GM18868 (cell line): ENCODE data around the gene KIF26B.

Experiments used
- ATAC-seq: cut with Tn5 transposase; IDR thresholded peaks from one replicate; pipeline ENCODE4 v1.9.1; 2021; ENCODE audit warnings: mild to moderate bottlenecking, moderate library complexity; ENCODE audit not compliant: unreplicated experiment

KIF26B gene

DNA sequence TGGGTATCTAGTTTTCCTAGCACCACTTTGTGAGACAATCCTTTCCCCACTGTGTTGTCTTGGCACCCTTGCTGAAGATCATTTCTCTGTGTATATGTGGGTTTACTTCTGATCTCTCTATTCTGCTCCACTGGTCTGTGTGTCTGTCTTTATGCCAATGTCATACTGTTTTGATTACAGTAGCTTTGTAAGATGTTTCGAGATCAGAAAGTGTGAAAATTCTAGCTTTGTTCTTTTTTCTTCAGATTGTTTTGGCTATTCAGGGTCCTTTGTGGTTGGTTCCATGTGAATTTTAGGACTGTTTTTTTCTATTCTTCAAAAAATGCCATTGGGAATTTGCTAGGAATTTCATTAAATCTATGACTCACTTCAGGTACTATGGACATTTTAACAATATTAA is 116.2 kb downstream of the KIF26B start:
- ATAC-seq, result no peak

DNA sequence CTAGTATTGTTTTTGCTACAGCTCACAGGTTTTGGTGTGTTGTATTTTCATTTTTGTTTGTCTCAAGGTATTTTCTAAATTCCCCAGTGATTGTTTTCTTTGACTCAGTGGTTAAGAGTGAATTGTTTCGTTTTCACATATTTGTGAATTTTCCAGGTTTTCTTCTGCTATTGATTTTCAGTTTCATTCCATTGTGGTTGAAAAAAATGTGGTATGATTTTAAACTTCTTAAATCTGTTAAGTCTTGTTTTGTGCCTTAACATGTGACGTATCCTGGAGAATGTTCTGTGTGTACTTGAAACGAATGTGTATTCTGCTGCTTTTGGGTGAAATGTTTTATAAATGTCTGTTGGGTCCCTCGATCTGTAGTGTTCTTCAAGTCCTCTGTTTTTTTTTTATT is 117.9 kb downstream of the KIF26B start:
- no peak for ATAC-seq

DNA sequence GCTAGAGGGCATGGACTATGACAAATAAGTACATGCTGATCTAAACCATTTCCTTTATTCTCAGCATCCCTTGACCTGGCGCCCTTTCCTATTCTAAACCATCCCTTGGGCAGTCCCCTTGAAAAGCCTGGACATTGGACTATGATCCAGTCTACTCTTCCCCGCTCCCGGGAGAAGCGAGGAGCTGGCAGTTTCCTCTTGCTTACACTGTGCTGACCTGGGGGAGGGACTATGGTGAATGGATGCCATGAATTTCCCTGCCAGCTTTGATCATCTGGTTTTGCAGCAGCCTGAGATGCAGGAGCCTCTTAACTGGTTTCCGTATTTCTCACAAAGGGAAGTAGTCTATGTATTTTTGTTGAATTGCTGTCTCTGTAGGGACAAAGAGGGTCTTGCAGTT is 121.7 kb downstream of the KIF26B start:
- ATAC-seq, result no peak

DNA sequence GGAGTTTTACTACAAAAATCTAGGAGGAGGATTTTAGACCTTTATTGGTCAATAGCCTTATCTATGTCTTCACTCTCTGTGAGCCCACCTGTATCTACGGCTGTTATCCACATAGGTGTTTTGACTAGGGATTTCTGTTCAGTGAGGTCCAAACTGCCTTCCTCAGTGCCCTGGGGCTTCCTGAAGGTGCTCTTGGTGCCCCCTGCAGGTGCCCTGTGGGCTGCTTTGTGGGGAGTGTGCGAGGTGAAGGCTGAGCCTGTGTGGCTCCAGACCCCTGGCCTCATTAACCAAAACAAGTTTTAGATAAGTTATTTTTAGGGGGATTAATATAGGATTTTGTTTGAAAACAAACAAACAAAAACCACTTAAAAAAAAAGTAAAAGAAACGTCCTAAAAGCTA is 122.5 kb downstream of the KIF26B start:
- no peak for ATAC-seq

DNA sequence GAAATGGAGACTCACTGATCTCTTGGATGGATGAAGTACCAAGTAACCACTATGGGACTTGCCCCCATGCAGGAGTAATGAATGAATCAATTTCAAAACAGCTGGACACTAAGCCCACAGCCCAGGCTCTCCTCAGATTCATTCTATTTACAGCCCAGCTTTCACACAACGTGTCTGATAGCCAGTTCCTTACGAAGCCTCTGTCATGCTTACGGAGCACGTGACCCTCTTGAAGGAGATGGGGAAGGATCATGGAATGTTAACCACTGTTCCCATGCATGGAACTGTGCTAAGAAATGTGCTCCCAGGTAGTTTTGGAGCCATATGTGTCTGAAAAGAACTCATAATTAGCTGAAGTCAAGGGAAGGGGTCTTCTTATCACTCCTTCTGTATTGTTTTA is 124.1 kb downstream of the KIF26B start:
- no peak for ATAC-seq

DNA sequence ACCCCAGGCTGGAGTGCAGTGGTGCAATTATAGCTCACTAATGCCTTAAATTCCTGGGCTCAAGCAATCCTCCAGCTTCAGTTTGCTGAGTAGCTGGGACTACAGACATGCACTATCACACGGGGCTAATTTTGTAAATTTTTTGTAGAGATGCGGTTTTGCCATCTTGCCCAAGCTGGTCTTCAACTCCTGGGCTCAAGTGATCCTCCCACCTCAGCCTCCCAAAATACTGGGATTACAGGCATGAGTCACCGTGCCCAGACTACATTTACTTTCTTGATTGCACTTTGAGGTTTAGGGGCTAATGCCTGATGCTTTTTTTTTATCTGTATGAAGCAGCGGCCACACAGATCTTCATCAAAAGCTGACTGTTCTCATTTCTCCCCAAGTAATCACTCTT is 124.6 kb downstream of the KIF26B start:
- ATAC-seq, result no peak

DNA sequence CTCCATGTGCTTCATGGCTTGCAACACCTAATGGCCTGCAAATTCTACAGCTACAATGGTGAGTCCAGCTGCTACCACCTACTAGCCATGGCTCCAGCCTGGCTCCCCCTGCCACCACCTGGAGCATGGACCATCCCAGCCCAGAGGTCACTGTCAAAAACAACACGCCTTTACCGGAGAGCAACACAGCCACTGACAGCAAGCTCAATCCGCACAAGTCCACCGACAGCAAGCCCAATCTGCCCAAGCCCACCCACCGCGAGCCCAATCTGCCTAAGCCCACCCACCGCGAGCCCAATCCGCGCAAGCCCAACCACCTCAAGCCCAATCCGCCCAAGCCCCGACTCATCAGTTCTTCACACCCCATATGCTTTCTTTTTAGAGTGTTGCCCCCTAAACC is 128.2 kb downstream of the KIF26B start:
- no peak for ATAC-seq

DNA sequence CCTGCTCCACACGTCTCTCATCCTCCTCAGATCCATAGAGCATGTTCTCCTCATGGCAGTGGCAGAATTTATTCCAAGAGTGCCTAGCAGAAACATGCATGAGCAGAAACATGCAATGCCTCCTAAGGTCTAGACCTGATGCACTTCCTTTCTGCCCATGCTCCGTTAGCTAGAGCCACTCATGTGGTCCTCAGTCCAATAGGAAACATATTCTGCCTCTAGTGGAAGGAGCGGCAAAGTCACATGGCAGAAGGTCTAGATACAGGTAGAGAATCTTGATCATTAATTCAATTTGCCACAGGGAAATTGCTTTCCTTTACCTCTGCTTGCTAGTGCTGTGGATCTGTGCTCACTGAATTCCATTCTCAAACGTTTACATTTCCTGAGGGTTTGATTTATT is 130.4 kb downstream of the KIF26B start:
- no peak for ATAC-seq

DNA sequence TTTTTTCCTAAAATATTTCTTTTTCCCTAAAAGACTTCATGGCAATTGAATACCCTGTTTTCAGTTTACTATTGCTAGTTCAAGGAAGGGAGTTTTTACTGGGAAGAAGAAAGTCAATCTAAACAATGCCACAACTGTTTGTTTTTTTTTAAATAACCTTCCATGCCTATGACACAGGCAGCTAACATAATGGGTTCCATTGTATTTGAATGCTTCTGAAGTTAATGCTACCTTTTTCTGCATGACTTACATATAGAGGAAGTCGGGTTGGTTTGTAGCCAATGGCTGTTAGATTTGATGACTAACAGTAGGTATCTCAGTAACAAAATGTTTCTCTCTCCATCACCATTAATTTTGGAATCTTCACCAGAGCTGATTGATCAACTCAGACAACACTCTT is 134.0 kb downstream of the KIF26B start:
- ATAC-seq, result no peak

DNA sequence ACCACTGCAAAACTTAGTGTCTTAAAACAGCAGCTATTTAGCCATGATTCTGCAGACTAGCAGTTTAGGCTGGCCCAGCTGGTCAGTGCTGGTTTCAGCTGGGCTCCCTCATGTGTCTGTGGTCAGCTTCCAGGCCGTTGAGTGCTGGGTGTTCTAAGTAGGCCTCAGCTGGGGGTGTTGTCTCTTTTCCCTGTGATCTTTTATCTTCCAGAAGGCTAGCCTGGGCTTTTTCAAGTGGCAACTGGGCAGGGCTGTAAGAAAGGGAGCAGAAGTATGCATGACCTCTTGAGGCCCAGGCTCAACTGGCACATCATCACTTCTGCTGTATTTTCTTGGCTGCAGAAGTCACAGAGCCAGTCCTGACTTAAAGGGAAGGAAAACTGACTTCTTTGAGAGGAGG is 136.1 kb downstream of the KIF26B start:
- ATAC-seq, result no peak

DNA sequence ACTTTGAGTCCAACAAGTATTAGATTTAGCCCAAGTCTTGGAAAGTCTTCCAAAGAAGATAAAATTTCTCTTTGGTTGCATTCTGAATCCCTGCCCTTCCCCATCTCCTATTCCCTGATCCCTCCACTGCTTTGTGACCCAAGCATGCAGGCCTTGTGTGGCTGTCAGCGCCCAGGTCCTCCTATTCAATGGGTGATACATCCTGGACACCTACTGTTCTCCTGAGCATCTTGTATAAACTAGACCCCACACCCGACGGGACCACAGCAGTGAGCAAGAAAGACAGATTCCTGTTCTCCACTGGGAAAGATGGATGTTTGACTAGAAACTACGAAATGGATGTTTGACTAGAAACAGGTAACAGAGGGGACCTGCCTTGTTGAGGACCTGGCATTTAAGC is 136.6 kb downstream of the KIF26B start:
- ATAC-seq, result no peak

DNA sequence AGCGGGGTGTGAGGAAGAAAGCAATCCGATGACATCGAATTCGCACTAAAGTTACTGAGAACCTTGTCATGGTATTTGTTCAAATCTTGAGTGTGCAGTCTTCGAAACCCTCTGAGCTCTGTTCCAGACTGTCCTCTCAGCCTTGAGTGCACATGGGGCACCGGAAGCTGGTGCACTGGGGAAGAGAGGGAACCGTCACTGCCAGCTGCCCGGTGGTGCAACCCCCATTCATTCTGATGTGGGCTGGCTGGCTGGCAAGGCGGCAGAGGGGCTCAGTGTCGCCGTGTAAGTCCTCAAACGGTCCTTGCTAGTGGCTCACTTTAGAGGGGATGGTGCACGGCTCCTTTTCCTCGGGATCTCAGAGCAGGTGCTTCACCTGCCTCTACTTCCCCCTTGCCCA is 137.4 kb downstream of the KIF26B start:
- no peak for ATAC-seq

DNA sequence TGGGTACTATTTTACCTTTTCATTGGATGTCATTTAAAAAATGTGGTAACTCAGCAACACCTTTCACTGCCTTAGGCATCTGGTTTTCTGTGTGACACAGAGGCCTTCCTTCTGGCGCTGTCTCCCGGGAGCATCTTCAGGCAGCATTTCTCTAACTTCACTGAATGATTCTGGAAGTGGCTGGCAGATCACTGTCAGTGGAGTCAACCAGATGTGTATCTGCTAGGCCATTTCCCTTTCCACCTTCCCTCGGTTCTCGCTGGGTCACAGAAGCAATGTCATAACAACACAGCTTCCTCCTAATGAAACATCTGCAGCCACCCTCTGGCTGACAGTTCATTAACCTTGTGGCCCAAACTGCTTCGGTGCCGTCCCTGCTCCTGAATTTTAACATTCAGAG is 137.8 kb downstream of the KIF26B start:
- no peak for ATAC-seq

DNA sequence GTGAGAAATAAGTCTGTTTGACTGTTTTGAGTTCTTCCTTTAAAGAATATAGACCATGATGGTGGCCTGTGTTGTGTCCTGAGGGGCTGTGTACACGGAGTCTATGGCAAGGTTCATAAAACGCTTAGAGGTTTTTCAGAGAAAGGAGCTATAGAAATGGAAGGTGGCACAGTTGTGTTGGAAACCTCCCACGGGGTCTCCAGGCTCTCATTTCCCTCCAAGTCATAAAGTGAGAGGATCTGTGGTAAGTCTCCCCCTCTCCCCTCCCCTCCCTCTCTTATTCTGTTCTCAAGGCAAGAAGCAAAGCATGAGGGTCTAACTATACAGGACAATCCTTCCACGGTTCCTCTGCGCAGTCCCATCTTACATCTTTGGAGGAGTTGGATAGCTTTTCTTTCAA is 139.2 kb downstream of the KIF26B start:
- ATAC-seq, result no peak

DNA sequence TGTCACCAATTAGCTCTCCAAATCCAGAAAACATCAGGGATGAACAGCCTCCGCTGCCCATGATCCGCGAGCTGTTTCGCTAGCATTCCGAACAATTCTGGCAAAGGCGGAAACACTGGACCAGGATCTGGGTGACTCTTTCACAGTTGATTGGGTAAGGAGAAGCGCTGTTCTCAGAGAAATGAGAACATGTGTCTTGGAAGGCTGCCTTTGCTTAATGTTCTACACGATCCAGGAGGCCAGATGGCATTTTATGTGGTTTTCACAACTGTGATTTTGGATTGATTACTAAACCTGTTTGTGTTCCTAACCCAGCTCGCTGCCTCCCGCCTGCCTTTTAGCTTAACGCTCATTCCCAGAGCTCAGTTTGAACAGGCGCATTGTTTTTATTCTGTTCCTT is 144.0 kb downstream of the KIF26B start:
- ATAC-seq, result no peak

DNA sequence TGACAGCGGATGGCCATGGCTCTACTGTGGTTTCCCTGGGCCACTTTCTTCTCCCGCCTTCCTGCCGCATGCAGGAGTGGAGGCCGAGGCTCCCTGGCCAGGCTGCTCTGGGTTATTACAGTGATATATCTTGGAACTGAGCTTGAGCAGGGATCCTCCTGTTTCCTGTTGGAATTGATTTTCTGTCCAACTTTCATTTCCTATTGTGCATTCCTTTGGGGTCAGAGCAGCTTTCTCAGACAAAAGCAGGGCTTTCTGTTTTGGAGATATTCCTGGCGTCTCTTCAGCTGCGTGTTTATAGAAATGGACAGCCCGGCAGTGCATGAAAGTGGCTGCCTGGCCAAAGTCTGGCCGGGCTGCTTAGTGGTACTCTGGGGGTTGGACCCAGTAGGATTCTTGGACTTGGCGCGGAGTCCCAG is 146.4 kb downstream of the KIF26B start:
- no peak for ATAC-seq

DNA sequence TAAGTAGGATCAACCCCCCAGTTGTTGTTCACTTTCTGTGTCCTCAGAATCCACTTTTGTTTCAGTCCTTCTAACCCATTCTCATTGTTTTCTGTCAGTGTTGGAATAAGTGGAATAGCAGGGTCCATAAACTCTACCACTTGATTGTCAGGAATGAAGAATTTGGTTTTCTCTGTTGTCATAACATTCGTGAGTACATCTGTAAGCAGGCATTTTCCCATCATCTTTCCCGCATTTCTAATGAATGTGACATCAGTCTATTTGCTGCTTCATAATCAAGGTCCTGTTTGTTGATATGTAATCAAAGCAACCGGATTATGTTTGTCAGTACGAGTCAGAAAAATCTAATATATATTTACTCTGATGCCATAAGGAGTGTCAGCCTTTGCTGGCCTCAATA is 147.1 kb downstream of the KIF26B start:
- ATAC-seq, result no peak

DNA sequence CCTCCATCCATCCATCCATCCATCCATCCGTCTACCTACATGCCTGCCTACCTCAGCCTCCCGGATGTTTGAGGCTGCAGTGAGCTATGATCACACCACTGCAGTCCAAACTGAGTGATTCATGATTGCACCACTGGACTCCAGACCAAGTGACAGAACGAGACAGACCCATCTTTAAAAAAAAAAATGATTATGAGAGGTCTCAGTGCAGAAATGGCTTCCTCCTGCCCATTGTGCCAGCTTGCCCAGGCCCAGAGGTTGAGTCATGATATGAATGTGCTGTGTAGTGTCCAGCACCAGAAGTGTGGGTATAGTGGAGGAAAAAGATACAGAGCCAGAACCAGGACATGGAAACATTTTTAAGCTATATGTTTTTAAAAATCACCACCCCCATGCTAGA is 149.9 kb downstream of the KIF26B start:
- no peak for ATAC-seq

DNA sequence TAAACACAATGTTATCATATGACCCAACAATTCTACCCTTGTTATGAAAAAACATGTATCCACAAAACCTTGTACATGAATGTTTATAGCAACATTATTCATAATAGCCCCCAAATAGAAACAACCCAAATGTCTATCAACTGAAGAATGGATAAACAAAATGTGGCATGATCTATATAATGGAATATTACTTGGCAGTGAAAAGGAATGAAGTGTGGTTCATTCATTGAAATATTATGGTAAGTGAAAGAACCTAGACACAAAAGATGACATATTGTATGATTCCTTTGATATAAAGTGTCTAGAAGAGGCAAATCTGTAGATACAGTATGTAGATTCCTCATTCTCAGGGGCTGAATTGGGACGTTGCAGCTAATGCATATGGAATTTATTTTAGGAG is 151.2 kb downstream of the KIF26B start:
- ATAC-seq, result no peak

DNA sequence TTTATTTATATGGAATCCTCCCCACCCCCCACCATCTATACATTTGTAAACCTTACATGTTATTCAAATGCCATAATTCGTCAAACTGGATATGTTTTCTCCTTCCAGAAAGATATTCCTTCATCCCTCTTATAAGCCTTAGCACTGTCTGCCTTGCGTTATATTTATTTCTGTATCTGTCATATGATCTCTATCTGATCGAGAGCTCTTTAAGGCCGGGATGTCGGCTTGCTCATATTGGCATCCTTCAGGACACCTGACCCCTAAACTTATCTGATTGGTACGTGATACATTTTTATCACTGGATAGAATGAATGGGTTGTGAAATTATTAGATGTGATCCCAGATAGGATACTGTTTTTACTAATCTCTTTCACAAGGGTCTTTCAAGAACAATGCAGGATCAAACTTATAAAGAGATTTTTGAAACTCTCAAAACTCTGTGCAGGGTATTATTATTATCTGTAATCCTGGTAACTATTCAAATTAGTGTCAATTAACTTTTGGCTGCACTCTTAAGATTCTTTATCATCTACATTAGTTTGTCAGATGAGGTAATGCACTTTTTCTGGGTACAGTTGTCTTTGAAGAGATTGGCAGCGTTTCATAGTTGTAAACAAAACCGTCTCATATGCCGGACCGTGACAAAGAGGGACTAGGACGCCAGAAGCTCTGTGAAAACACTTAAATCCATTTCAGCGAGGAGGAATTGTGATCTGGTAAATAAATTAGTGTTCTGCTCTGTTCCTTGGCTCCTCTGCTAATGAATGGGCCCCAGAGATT is 152.0 kb downstream of the KIF26B start:
- no peak for ATAC-seq

DNA sequence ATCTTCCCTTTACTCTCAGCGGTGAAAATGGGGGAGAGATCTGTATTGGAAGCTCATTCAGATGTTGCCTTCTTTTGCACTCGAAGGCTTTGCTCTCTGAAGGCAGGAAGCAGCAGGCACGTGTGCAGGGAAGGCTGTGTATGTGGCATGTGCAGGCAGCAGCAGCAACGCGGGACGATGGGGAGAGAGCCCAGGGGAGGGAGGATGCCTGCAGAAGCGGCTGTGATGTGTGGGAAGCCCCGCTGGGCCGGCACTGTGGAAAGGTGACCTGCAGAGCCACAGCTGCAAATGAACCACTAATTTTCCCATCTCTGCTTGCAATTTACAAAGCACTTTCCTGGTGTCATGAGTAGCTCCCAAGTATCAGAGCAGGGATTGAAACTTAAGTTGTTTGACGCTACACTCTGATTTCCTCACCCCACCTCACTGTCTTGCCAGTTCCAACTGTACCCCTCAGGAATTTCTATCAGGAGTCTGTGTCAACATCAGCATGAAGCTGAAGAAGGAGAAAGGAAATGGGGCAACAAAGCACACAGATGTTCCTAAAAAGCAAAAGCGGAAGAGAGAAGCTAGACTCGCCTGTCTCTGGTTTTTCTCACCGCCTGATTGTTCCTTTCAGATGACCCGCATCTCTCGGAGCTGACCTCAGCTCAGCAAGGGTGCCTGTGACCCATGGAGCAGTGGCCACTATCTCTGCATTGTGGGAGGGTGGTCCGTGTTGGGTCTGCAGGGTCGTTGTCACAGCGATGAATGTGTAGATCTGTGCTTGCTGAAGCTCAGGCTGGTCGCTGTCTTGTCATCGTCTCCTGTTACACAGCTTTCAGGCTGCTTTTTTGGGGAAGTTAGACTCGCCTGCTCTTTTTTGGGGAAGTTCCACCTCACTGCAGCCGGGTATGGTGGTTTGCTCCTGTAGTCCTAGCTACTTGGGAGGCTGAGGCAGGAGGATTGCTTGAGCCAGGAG is 156.1 kb downstream of the KIF26B start:
- ATAC-seq, result peak; percentile 61

DNA sequence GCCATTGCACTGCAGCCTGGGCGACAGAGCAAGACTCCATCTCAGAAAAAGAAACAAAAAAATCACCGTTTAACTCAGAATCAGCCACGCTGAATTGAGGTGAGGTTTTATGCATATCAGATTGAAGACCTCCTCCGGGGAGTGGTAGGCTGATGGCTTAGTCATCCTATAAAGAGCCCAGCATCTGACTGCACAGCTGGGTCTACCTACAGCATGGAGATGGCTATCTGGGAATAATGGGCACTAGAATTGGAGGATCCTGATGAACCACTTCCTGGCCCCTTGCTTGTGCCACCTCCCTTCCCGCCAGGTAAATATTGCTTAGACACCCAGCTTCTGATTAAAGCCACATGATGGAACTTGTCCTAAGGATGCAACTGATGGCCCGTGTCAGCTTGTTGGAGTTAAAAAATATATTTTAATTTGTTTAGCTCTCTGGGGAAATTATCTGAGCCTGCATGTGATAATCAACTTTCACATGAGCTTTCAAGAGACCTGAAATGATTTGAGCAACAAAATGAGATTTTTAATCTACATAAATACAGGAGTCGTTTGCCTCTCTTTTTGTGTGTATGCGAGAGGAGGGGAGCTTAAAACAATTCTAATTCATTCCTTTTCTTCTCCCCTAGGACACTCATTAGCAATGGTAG is 157.2 kb downstream of the KIF26B start:
- no peak for ATAC-seq
